ENCODE data around the gene HS3ST1.

Gene HS3ST1

DNA sequence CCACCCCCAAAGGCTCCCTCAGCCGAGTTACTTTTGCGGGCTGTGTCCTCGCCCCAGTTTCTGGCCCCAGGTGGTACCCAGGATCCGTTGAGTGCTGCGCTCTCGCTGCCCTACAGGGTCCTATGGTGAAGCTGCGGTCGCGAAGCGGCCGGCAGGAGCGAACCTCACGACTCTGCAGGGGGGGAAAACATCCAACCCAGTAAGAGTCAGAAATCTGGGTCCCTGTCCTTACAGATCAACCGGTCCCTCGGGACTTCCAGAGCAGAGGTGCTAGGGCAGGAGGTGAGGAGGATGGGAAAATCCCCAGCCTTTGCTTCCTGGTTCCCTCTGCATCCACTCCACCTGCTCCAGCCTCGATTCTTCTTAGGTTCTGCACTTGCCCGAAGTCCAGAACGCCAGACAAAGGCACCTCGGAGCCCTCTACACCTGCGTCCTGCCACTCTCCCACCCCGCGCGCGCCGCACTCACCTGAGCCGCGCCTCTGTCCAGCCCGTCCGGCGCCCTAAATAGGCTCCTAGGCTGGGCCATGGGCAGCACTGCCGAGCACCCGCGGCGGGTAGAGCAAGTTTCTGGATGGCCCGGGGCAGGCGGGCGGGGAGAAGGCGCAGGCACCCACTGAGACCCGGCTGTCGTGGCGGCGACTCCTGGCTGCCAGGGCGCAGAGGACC lies at the start of gene HS3ST1:
Gene HS3ST1, minus strand, starts transcription at position 664 of the 668 bp plus-strand sequence. CDS start 28,889 bp downstream, outside the sequence.
- peak; percentile 5 for DNase-seq
- H3K36me3 Mint-ChIP-seq, result peaks cover 6 to 8% of the 10 kb centered on the region in 2 donors
- H3K9me3 Mint-ChIP-seq, result no peaks in the 10 kb centered on the region
- peak within 1 kb of the TSS; percentile 91 for H3K27ac Mint-ChIP-seq
- peak; percentile 59 to 67 for ATAC-seq (replicated peaks)
- H3K4me1 Mint-ChIP-seq, result peaks cover 31 to 65% of the 10 kb centered on the region in 2 donors
- peak within 1 kb of the TSS; percentile 94 to 99 for H3K4me3 Mint-ChIP-seq
- H3K27me3 Mint-ChIP-seq, result no peaks in the 10 kb centered on the region

- Mint-ChIP-seq H3K9me3 (peaks cover 4 to 11% of the 10 kb centered on the region in 2 donors), H3K4me3 (no peak overlapping the region), H3K27me3 (no peaks in the 10 kb centered on the region), H3K4me1 (peaks cover 15 to 19% of the 10 kb centered on the region in 2 donors), H3K36me3 (peaks cover 1 to 3% of the 10 kb centered on the region in 2 donors), H3K27ac (no peak overlapping the region)
- ATAC-seq (replicated peaks) (no peak), DNase-seq (no peak)
Observed at GRCh38 chr4:11475871-11476270, 47.2 kb upstream of the HS3ST1 start.

DNA sequence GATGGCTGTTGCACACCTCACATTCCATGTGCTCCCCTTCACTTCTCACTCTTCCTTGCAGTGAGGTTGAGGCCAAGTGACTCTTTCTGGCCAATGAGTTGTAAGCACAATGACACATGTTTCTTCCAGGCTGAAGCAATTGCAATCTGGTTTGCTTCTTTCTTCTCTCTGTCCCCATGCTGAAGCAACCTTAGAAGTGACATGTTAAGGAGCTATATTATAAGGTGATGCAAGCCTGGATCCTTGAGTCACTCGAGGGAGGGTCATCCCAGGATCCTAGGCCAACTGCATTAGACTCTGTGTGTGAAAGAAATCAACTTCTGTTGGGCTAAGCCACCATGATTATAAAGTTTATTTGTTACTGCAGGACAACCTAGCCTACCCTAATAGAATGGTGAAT lies 45.5 kb upstream of the HS3ST1 start:
- no peak overlapping the region for H3K4me3 Mint-ChIP-seq
- H3K27me3 Mint-ChIP-seq, result no peaks in the 10 kb centered on the region
- ATAC-seq (replicated peaks), result no peak
- H3K27ac Mint-ChIP-seq, result no peak overlapping the region
- no peak for DNase-seq
- peaks cover 2 to 11% of the 10 kb centered on the region in 2 donors for H3K9me3 Mint-ChIP-seq
- H3K4me1 Mint-ChIP-seq, result peaks cover 26 to 33% of the 10 kb centered on the region in 2 donors
- peaks cover 0 to 3% of the 10 kb centered on the region in 2 donors for H3K36me3 Mint-ChIP-seq

- DNase-seq (no peak), ATAC-seq (replicated peaks) (no peak)
- no peaks in the 10 kb centered on the region for H3K27me3 Mint-ChIP-seq
- H3K27ac Mint-ChIP-seq, result no peak overlapping the region
- peaks cover 34 to 48% of the 10 kb centered on the region in 2 donors for H3K4me1 Mint-ChIP-seq
- peaks cover 0 to 3% of the 10 kb centered on the region in 2 donors for H3K36me3 Mint-ChIP-seq
- peaks cover 2 to 8% of the 10 kb centered on the region in 2 donors for H3K9me3 Mint-ChIP-seq
- H3K4me3 Mint-ChIP-seq, result peak overlapping the region; percentile 21 to 57
Observed at GRCh38 chr4:11472535-11472934, 43.8 kb upstream of the HS3ST1 start.

DNA sequence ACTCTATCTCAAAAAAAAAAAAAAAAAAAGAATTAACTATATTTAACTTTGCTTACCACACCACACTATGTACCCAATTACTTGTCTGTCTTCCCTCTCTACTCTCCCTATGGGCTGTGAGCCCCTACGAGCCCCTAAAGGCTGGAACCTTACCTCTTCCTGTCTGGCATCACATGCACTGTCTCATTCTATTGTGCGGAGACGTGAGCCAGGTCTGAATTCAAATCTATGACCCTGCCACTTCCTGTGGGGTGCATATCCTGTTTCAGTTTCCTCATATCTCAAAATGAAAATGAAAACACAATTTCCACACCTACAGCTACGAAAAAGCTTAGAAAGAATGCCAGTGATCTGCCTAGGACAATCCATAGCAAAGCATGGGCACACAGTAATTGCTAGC lies 42.9 kb upstream of the HS3ST1 start:
- Mint-ChIP-seq H3K36me3 (peaks cover 0 to 3% of the 10 kb centered on the region in 2 donors), H3K9me3 (peaks cover 2 to 8% of the 10 kb centered on the region in 2 donors), H3K27ac (peak overlapping the region; percentile 94), H3K4me3 (peak overlapping the region; percentile 58 to 80), H3K4me1 (peaks cover 34 to 52% of the 10 kb centered on the region in 2 donors), H3K27me3 (no peaks in the 10 kb centered on the region)
- peak; percentile 68 to 70 for ATAC-seq (replicated peaks)
- peak; percentile 18 for DNase-seq

- ATAC-seq (replicated peaks) (no peak), DNase-seq (no peak)
- no peak overlapping the region for H3K27ac Mint-ChIP-seq
- peaks cover 0 to 3% of the 10 kb centered on the region in 2 donors for H3K36me3 Mint-ChIP-seq
- H3K27me3 Mint-ChIP-seq, result no peaks in the 10 kb centered on the region
- H3K4me1 Mint-ChIP-seq, result peaks cover 34 to 52% of the 10 kb centered on the region in 2 donors
- peaks cover 2 to 8% of the 10 kb centered on the region in 2 donors for H3K9me3 Mint-ChIP-seq
- no peak overlapping the region for H3K4me3 Mint-ChIP-seq
Observed at GRCh38 chr4:11471046-11471441, 42.4 kb upstream of the HS3ST1 start.

DNA sequence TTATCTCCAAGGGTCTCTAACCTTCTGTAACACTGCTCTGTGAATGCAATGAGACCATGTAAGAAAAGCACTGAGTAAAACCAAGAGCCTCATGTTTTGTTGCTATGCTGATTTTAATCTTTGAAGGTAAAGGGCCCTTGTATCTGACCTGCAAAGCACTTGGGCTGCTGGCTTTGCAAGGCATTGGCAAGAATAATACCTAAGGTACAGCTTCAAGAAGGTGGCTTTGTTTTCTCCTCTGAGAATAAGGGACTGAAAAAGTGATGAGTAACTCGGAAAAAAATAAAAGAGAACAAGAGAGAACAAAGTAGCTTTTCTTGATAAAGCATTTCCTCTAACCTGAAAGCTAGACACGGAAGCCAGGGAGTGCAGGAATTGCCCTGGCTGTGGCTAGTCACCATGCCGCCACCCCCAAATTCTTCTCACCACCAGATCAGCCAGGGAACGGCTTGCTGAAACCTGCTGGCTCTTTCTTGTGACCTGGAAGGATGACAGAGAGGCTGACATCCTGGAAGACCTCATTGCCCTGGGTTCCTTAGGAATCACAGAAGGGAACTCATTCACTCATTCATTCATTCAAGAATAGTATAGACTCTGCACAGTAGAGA lies 41.8 kb upstream of the HS3ST1 start:
- H3K27me3 Mint-ChIP-seq, result no peaks in the 10 kb centered on the region
- peak; percentile 68 to 70 for ATAC-seq (replicated peaks)
- H3K36me3 Mint-ChIP-seq, result peaks cover 0 to 3% of the 10 kb centered on the region in 2 donors
- H3K4me3 Mint-ChIP-seq, result peak overlapping the region; percentile 10 to 65
- peak overlapping the region; percentile 86 for H3K27ac Mint-ChIP-seq
- peaks cover 2 to 8% of the 10 kb centered on the region in 2 donors for H3K9me3 Mint-ChIP-seq
- H3K4me1 Mint-ChIP-seq, result peaks cover 34 to 52% of the 10 kb centered on the region in 2 donors
- DNase-seq, result no peak

GRCh38 chr4:11469650-11470437 lies 41.1 kb upstream of the HS3ST1 start:
- ATAC-seq (replicated peaks), result peak; percentile 64 to 72

DNA sequence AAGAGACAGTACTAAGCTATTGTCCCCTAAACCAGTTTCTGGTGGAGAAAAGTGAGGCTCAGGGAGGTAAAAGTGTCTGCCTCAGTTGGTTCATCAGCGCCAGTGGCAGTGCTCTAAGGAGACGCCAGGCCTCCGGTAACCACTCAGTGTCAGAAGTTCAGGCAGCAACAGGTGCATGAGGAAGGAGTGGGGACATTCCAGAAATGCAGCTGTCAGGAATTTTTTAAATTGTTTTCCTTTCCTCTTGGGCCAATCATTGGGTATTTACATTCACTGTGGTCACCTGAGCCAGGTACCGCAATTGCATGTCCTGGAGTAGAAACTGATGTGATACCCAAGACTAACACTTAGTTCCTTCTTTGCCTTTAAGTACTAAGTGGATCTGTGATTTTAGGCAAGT lies 40.2 kb upstream of the HS3ST1 start:
- H3K4me3 Mint-ChIP-seq, result no peak overlapping the region
- H3K4me1 Mint-ChIP-seq, result peaks cover 32 to 52% of the 10 kb centered on the region in 2 donors
- no peaks in the 10 kb centered on the region for H3K27me3 Mint-ChIP-seq
- H3K9me3 Mint-ChIP-seq, result peaks cover 2 to 8% of the 10 kb centered on the region in 2 donors
- DNase-seq (no peak), ATAC-seq (replicated peaks) (no peak)
- no peak overlapping the region for H3K27ac Mint-ChIP-seq
- H3K36me3 Mint-ChIP-seq, result peaks cover 0 to 3% of the 10 kb centered on the region in 2 donors

More at GRCh38 chr4:11469650-11470437, 41.1 kb upstream of the HS3ST1 start:
- H3K9me3 Mint-ChIP-seq, result peaks cover 2 to 8% of the 10 kb centered on the region in 2 donors
- peak overlapping the region; percentile 11 to 65 for H3K4me3 Mint-ChIP-seq
- no peaks in the 10 kb centered on the region for H3K27me3 Mint-ChIP-seq
- peaks cover 32 to 52% of the 10 kb centered on the region in 2 donors for H3K4me1 Mint-ChIP-seq
- peaks cover 0 to 3% of the 10 kb centered on the region in 2 donors for H3K36me3 Mint-ChIP-seq
- peak overlapping the region; percentile 86 for H3K27ac Mint-ChIP-seq
- peak; percentile 28 for DNase-seq

DNA sequence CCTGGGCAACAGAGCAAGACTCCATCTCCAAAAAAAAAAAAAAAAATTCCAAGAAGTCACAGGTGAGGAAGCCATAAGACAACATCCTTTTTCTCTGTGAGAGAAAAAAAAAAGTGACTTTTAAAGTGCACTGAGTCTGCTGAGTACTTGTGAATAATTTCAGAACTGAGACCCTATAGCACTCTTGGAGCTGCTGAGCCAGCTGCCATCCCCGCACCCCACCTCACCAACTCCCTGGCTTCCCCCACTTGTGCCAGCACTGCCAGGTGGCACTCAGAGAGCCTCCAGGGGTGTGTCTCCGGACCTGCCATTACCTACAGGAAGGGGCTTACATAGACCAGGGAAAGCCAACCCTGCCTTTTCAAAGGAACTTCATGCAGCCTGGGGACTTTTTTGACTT lies 39.2 kb upstream of the HS3ST1 start:
- peaks cover 32 to 50% of the 10 kb centered on the region in 2 donors for H3K4me1 Mint-ChIP-seq
- peak; percentile 3 for DNase-seq
- no peak overlapping the region for H3K4me3 Mint-ChIP-seq
- peak; percentile 33 to 50 for ATAC-seq (replicated peaks)
- no peak overlapping the region for H3K27ac Mint-ChIP-seq
- peaks cover 0 to 3% of the 10 kb centered on the region in 2 donors for H3K36me3 Mint-ChIP-seq
- H3K27me3 Mint-ChIP-seq, result no peaks in the 10 kb centered on the region
- H3K9me3 Mint-ChIP-seq, result peaks cover 2 to 8% of the 10 kb centered on the region in 2 donors

DNA sequence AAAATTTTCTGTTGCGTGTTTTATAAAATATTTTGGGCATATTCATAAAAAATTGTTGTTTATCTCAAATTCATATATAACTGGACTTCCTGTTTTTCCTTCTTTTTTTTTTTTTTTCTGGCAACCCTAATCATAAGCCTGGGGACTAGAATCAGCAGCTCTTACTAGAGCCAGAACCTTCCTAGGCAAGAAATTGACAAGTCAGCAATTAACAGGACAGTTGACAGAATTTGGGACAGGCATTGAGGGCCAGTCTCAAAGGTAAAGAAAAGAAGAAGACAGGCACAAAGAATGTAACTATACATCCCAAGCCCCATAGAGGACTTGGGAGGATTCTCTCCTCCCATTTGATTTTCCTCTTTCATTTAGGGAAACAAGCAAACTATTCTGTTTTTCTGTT lies 35.0 kb upstream of the HS3ST1 start:
- peaks cover 3 to 9% of the 10 kb centered on the region in 2 donors for H3K9me3 Mint-ChIP-seq
- peaks cover 3 to 15% of the 10 kb centered on the region in 2 donors for H3K27me3 Mint-ChIP-seq
- DNase-seq, result no peak

GRCh38 chr4:11456401-11456800 lies 27.7 kb upstream of the HS3ST1 start:
- peaks cover 2 to 16% of the 10 kb centered on the region in 2 donors for H3K36me3 Mint-ChIP-seq
- no peak for ATAC-seq (replicated peaks)
- H3K4me1 Mint-ChIP-seq, result peaks cover 11 to 16% of the 10 kb centered on the region in 2 donors
- H3K9me3 Mint-ChIP-seq, result peaks cover 5 to 12% of the 10 kb centered on the region in 2 donors
- H3K27ac Mint-ChIP-seq, result no peak overlapping the region
- H3K27me3 Mint-ChIP-seq, result peaks cover 0 to under 1% of the 10 kb centered on the region in 2 donors
- H3K4me3 Mint-ChIP-seq, result no peak overlapping the region
- DNase-seq, result no peak

More for the DNA sequence above, 35.0 kb upstream of the HS3ST1 start:
- no peak overlapping the region for H3K4me3 Mint-ChIP-seq
- ATAC-seq (replicated peaks), result no peak
- no peak overlapping the region for H3K27ac Mint-ChIP-seq
- peaks cover 4 to 15% of the 10 kb centered on the region in 2 donors for H3K4me1 Mint-ChIP-seq
- peaks cover 2 to 11% of the 10 kb centered on the region in 2 donors for H3K36me3 Mint-ChIP-seq

GRCh38 chr4:11455201-11455835 lies 26.6 kb upstream of the HS3ST1 start:
- no peaks in the 10 kb centered on the region for H3K27me3 Mint-ChIP-seq
- ATAC-seq (replicated peaks) (no peak), DNase-seq (no peak)
- peaks cover 13 to 16% of the 10 kb centered on the region in 2 donors for H3K4me1 Mint-ChIP-seq
- H3K36me3 Mint-ChIP-seq, result peaks cover 0 to 12% of the 10 kb centered on the region in 2 donors
- H3K9me3 Mint-ChIP-seq, result peaks cover 2 to 12% of the 10 kb centered on the region in 2 donors
- no peak overlapping the region for H3K4me3 Mint-ChIP-seq
- no peak overlapping the region for H3K27ac Mint-ChIP-seq

All from stimulated activated naive B cell treated with anti-CD40 and anti-IgM and Interleukin-4, amounts not matched to agents 10 μg/mL and 1 μg/mL and 100 μg/mL, for 72 hours (primary cell).